SK-N-SH treated with all-trans-retinoic acid at 6 μM for 48 hours (cell line): ENCODE data around the gene TBL1X.

Source experiments
- PPARA ChIP-seq: fragments of 250-450 bp; sonication (Bioruptor Pico); IDR thresholded peaks from 2 replicates; pipeline ENCODE4 v1.5.0; 2020; ENCODE audit warnings: mild to moderate bottlenecking, borderline replicate concordance
- RARB ChIP-seq: fragments of 250-450 bp; sonication (Bioruptor Pico); IDR thresholded peaks from 2 replicates; pipeline ENCODE4 v1.8.0; 2021; ENCODE audit warnings: mild to moderate bottlenecking, moderate library complexity
- ZFP3 ChIP-seq: fragments of 250-450 bp; sonication (Bioruptor Pico); IDR thresholded peaks from 2 replicates; pipeline ENCODE4 v1.5.0; 2020; ENCODE audit warnings: mild to moderate bottlenecking, moderate library complexity
- TF ChIP-seq, protein P1 (sequence below): fragments of 250-450 bp; sonication (Bioruptor Pico); IDR thresholded peaks from 2 replicates; pipeline ENCODE4 v1.5.1; 2020; ENCODE audit warnings: low read depth, mild to moderate bottlenecking, moderate library complexity
- TF ChIP-seq, protein P2 (sequence below): fragments of 250-450 bp; sonication (Bioruptor Pico); IDR thresholded peaks from 2 replicates; pipeline ENCODE4 v1.8.0; 2020; ENCODE audit warnings: mild to moderate bottlenecking, moderate library complexity, borderline replicate concordance

DNA sequence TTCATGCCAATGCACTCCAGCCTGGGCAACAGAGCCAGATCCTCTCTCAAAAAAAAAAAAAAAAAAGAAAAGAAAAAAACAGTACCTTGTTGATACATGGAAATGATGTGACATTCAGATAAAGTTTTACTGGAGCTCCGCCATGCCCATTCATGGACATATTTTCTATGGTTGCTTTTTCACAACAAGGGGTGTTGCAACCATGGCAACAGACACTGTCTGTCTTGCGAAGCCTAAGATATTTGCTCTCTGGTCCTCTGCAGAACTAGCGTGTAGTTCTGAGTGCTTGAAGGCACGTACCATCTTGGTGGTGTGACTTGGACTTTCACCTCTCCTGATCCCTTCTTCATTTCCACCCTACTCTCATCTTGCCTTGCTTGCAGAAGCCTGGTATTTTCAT is 53.2 kb downstream of the TBL1X start:
- TF ChIP-seq ZFP3 (CRISPR knock-in tag) (no peak), PPARA (no peak), RARB (CRISPR knock-in tag) (no peak)
- TF ChIP-seq, protein P1, sequence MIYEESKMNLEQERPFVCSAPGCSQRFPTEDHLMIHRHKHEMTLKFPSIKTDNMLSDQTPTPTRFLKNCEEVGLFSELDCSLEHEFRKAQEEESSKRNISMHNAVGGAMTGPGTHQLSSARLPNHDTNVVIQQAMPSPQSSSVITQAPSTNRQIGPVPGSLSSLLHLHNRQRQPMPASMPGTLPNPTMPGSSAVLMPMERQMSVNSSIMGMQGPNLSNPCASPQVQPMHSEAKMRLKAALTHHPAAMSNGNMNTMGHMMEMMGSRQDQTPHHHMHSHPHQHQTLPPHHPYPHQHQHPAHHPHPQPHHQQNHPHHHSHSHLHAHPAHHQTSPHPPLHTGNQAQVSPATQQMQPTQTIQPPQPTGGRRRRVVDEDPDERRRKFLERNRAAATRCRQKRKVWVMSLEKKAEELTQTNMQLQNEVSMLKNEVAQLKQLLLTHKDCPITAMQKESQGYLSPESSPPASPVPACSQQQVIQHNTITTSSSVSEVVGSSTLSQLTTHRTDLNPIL (CRISPR knock-in tag): no peak
- TF ChIP-seq, protein P2, sequence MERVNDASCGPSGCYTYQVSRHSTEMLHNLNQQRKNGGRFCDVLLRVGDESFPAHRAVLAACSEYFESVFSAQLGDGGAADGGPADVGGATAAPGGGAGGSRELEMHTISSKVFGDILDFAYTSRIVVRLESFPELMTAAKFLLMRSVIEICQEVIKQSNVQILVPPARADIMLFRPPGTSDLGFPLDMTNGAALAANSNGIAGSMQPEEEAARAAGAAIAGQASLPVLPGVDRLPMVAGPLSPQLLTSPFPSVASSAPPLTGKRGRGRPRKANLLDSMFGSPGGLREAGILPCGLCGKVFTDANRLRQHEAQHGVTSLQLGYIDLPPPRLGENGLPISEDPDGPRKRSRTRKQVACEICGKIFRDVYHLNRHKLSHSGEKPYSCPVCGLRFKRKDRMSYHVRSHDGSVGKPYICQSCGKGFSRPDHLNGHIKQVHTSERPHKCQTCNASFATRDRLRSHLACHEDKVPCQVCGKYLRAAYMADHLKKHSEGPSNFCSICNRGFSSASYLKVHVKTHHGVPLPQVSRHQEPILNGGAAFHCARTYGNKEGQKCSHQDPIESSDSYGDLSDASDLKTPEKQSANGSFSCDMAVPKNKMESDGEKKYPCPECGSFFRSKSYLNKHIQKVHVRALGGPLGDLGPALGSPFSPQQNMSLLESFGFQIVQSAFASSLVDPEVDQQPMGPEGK: no peak
